ENCODE data around the gene CNN3. TPM values are rescaled to one million over a fixed set of nuclear protein-coding genes. Genes with fewer than 3 reads are reported as not detected.

Gene CNN3
- total RNA-seq, 3 donors from 2014 or later: 146 to 330 (median 195) TPM

- Histone ChIP-seq H3K9me3 (no peaks in the 10 kb centered on the region), H3K36me3 (no peaks in the 10 kb centered on the region), H3K27ac (peak overlapping the region; percentile 96 to 99), H3K4me3 (peak overlapping the region in 2 of 3 donors; percentile 94 to 96), H3K27me3 (no peaks in the 10 kb centered on the region), H3K4me1 (peaks cover 0 to 5% of the 10 kb centered on the region in 2 donors)
- TF ChIP-seq POLR2AphosphoS5 (IDR thresholded peaks at IDR 0.05): no peak
- TF ChIP-seq POLR2A (IDR thresholded peaks at IDR 0.05): no peak
- TF ChIP-seq CTCF (IDR thresholded peaks at IDR 0.05): no peak
- DNase-seq (ENCODE audit: low spot score in 2 of 2): no peak
- intact Hi-C loops (cut with DNase I; ENCODE audit: low total_unique reads): loop anchor here (10.0 kb wide), 1 partner anchor 64 kb away; no protein-coding TSS in a partner anchor
Measured at GRCh38 chr1:94928293-94928939, 1.5 kb upstream of the CNN3 start.

GRCh38 chr1:94927405-94928175 is 680 bp upstream of the CNN3 start:
- TF ChIP-seq CTCF (IDR thresholded peaks at IDR 0.05) (no peak), POLR2AphosphoS5 (IDR thresholded peaks at IDR 0.05) (no peak), POLR2A (IDR thresholded peaks at IDR 0.05) (no peak)
- Histone ChIP-seq H3K27ac (peak overlapping the region; percentile 96 to 99), H3K4me3 (peak overlapping the region; percentile 64 to 96 (median 94)), H3K9me3 (no peaks in the 10 kb centered on the region), H3K4me1 (peaks cover 0 to 5% of the 10 kb centered on the region in 2 donors), H3K27me3 (no peaks in the 10 kb centered on the region), H3K36me3 (no peaks in the 10 kb centered on the region)
- peak in 1 of 2 donors; percentile 37 for DNase-seq (ENCODE audit: low spot score in 2 of 2)
- intact Hi-C loops (cut with DNase I; ENCODE audit: low total_unique reads): loop anchor here (10.0 kb wide), 1 partner anchor 63 kb away; no protein-coding TSS in a partner anchor

- Histone ChIP-seq H3K27ac (peak overlapping the region; percentile 96 to 99), H3K27me3 (no peaks in the 10 kb centered on the region), H3K4me3 (peak overlapping the region; percentile 64 to 96 (median 94)), H3K9me3 (no peaks in the 10 kb centered on the region), H3K36me3 (no peaks in the 10 kb centered on the region), H3K4me1 (peaks cover 2 to 5% of the 10 kb centered on the region in 2 donors)
- peak; percentile 41 to 57 for DNase-seq (ENCODE audit: low spot score in 2 of 2)
- intact Hi-C loops (cut with DNase I; ENCODE audit: low total_unique reads): loop anchor here (10.0 kb wide), 1 partner anchor 62 kb away; no protein-coding TSS in a partner anchor
- TF ChIP-seq CTCF (IDR thresholded peaks at IDR 0.05): peak in 1 of 3 donors; percentile 24
- TF ChIP-seq POLR2AphosphoS5 (IDR thresholded peaks at IDR 0.05): no peak
- TF ChIP-seq POLR2A (IDR thresholded peaks at IDR 0.05): no peak
Measured at GRCh38 chr1:94926126-94926914, 590 bp downstream of the CNN3 start.

- intact Hi-C loops (cut with DNase I; ENCODE audit: low total_unique reads): loop anchor here (10.0 kb wide), 1 partner anchor 61 kb away; no protein-coding TSS in a partner anchor
- H3K27me3 ChIP-seq: no peaks in the 10 kb centered on the region
- peak overlapping the region; percentile 96 to 99 for H3K27ac ChIP-seq
Measured at GRCh38 chr1:94925561-94926125, 1.3 kb downstream of the CNN3 start.

More at GRCh38 chr1:94925561-94926125, 1.3 kb downstream of the CNN3 start:
- DNase-seq (ENCODE audit: low spot score in 2 of 2): peak; percentile 76 to 93
- TF ChIP-seq CTCF (IDR thresholded peaks at IDR 0.05): peak in 1 of 3 donors; percentile 60
- peak; percentile 31 to 85 (median 60) for TF ChIP-seq POLR2AphosphoS5 (IDR thresholded peaks at IDR 0.05)
- no peak for TF ChIP-seq POLR2A (IDR thresholded peaks at IDR 0.05)
- peaks cover 5 to 7% of the 10 kb centered on the region in 2 donors for H3K4me1 ChIP-seq
- H3K4me3 ChIP-seq: peak overlapping the region; percentile 64 to 96 (median 94)
- H3K36me3 ChIP-seq: no peaks in the 10 kb centered on the region
- H3K9me3 ChIP-seq: no peaks in the 10 kb centered on the region

All from breast epithelium (tissue), 4 donors.